Measurements from ENCODE around the gene MRPL48.

GRCh38 chr11:73907191-73907590 is 119.5 kb downstream of the MRPL48 start:
- TF ChIP-seq CTCF (IDR thresholded peaks at IDR 0.05) (no peak), POLR2A (IDR thresholded peaks at IDR 0.05) (no peak), POLR2AphosphoS5 (IDR thresholded peaks at IDR 0.05; ENCODE audit: insufficient read depth in 1 of 2, low read depth in 1 of 2) (no peak)

All from vagina (tissue), 2 donors.